ENCODE results near the gene UBQLN1.
"Not testable (repeated sequence)": the region's sequence is repeated elsewhere in the genome, so short reads cannot be mapped to it uniquely, and the experiment has no call there.

The UBQLN1 gene

DNA sequence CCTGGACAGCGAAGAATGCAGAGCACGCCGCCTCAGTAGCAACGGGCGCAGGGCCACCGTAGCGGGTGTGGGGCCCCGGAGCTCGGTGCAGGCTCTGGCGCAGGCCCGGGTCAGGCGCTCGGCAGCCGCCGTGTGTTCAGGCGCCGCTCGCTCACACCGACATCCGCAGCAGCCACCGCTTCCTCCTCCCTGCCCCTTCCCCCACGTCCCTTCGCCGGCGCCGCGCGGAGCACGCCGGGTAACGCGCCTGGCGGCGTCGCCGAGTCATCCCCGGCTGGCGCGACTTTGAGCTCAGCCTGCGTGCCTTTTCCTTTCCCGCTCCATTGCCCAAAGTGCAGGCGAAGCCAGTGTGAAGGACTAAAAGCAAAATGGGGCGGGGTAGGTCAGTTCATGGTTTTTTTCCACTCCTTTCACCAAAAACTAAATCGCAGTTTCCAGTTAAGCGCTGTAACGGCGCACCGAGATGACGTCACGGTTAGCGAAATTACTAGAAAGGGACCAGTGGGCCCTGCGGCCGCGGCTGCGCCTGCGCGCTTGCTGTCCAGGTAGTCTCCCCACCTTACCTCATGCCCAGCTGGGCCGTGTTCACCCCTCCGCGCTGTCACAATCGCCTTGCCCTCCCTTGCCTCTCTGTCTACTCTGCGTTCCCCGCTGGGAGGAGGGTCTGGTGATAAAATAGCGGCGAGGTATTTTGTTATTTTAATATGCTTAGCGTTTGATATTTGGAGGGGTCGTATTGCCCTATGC is at the start of gene UBQLN1:
Gene UBQLN1 (minus strand): TSS at position 191 of the 747 bp plus-strand sequence. CDS start 279 bp downstream, outside the sequence.
- peak; percentile 96 for DNase-seq

DNA sequence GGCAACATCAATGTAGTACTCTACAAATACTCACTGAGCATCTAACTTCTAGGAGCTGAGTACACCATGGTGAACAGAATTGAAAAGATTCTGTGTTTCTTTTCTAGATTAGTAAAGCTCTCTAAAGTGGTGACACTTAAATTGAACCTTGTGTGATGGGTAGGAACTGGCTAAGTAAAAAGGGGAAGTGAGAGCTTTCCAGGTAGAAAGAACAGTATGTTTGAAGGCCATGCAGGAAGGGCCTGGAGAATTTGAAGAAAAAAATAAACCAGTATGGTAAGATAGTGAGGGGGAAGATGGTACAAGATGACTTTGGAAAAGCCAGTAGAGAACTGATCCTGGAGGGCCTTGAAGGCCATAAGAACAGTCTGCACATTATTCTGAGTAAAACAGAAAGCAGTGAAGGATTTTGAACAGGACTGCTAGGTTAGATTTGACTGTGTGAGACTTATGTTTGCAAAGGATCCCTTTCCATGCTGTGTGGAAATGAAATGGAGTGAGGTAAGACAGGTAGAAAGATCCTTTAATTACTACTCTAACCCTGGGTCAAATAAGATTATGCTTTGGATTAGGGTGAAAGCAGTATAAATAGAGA is 46.7 kb upstream of the UBQLN1 start:
- DNase-seq, result no peak

DNA sequence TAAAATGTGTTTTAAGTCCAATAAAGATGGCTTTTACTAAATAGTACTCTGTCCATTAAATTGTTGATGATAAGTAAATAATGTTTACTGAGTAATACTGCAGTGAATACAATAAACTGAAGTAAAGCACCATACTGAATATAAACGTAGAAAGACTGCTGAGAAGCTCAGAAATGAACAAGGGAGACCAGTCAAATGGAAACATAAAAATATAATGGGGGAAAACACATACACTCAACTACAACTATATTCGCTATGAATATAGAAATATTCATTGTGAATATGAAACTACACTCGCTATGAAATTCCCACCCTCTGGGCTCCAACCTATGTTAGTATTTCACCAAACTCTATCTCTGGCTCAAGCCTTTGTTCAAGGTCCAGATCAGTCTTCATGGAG is 41.9 kb upstream of the UBQLN1 start:
- no peak for DNase-seq

GRCh38 chr9:83744206-83744605 is 36.4 kb upstream of the UBQLN1 start:
- no peak for DNase-seq

- no peak for DNase-seq
Measured at GRCh38 chr9:83733739-83734138, 26.0 kb upstream of the UBQLN1 start.

DNA sequence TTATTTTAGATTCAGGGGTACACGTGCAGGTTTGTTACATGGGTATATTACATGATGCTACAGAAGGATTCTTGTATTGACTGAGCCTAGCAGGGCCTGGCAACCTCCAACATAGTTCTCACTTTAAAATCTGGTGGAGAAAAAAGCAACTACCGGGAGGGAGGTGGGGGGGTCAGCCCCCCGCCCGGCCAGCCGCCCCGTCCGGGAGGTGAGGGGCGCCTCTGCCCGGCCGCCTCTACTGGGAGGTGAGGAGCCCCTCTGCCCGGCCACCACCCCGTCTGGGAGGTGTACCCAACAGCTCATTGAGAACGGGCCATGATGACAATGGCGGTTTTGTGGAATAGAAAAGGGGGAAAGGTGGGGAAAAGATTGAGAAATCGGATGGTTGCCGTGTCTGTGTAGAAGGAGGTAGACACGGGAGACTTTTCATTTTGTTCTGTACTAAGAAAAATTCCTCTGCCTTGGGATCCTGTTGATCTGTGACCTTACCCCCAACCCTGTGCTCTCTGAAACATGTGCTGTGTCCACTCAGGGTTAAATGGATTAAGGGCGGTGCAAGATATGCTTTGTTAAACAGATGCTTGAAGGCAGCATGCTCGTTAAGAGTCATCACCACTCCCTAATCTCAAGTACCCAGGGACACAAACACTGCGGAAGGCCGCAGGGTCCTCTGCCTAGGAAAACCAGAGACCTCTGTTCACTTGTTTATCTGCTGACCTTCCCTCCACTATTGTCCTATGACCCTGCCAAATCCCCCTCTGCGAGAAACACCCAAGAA is 21.0 kb upstream of the UBQLN1 start:
- DNase-seq, result not testable (repeated sequence)

DNA sequence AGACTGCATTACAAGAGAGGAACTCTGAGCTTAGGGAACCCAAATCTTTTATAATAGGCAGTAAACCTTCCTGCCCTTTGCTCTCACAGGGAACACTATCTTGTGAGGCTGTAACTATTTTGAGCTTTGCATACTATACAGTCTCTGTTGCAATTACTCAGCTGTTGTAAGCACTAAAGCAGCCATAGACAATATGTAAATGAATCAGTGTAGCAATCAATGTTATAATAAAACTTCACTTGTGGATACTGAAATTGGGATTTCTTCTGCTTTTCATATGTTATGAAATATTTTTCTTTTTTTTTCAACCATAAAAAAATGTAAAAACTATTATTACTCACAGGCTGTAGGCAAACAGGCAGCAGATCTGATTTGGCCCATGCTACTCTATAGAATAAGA is 16.7 kb upstream of the UBQLN1 start:
- no peak for DNase-seq

DNA sequence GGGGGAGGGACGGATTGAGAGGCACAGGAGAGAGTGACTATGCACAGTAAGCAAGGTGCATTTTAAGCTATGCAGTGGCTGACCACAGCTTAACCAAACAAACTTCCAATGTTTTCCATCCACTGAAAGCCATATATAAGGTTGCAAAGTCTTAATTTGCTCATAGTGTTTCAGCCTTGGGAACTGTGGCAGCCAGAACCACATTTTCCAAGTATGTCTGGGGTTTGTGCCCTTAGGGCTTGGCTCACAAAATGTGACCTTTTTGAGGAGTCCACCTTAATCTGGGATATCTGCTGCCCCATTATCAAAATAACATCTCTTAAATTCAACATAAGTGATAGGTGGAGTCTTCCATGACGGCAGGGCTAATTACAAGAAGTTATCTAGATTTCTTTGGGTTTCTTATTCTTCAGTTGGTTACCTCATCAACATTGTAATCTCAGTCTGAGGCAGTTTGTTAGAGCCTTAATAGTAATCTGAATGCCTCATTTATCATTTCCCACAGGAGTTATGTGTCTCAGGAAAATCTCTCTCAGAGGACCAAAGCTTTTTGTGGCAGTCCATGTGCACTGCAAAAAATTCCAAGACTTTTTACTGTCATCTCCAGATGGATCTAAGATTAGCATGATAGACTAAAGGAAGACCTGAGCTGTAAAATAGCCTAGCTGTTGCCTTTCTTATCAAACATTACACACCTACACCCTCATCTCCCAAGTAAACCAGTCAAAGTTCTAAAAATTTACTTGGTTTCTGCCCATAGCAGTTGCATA is 15.2 kb upstream of the UBQLN1 start:
- no peak for DNase-seq

- DNase-seq, result no peak
Measured at GRCh38 chr9:83721509-83721908, 13.8 kb upstream of the UBQLN1 start.

DNA sequence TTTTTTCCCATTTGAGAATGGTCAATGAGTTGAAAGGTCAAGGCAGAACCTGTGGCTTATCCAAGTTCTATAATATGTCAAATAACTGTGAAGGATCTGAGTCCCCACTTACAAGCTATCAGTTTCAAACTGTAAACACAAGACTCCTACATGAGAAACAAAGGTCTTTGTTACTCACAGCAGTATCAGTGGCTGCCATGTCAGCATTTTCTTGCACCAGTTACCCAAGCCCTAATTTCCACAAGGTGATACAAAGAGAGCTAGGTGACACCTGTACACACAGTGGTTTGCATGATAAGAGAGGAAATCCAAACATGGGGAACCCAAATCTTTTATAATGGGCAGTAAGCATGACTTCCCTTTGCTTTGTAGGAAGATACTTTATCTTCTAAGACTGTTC is 8.0 kb upstream of the UBQLN1 start:
- DNase-seq, result no peak

GRCh38 chr9:83715221-83715620 is 7.5 kb upstream of the UBQLN1 start:
- DNase-seq, result no peak

DNA sequence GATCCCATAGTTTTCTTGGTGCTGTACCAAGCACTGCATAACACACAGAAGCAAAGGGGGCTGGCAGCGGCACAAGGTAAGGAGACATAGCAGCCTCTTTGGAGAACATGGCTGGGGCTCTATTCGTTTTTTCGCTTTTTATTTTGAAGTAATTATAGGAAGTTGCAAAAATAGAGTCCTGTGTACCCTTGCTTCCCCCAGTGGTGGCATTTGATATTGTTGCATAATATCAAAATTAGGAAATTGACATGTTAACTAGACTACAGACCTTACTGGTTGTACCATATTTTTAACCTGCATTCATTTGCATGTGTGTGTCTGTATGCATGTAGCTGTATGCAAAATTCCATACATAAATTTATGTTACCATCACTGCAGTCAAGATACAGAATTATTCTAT is 6.6 kb upstream of the UBQLN1 start:
- DNase-seq, result no peak

GRCh38 chr9:83708515-83709158 is 879 bp upstream of the UBQLN1 start:
- no peak for DNase-seq

GRCh38 chr9:83707518-83707767 is 315 bp downstream of the UBQLN1 start:
- no peak for DNase-seq

DNA sequence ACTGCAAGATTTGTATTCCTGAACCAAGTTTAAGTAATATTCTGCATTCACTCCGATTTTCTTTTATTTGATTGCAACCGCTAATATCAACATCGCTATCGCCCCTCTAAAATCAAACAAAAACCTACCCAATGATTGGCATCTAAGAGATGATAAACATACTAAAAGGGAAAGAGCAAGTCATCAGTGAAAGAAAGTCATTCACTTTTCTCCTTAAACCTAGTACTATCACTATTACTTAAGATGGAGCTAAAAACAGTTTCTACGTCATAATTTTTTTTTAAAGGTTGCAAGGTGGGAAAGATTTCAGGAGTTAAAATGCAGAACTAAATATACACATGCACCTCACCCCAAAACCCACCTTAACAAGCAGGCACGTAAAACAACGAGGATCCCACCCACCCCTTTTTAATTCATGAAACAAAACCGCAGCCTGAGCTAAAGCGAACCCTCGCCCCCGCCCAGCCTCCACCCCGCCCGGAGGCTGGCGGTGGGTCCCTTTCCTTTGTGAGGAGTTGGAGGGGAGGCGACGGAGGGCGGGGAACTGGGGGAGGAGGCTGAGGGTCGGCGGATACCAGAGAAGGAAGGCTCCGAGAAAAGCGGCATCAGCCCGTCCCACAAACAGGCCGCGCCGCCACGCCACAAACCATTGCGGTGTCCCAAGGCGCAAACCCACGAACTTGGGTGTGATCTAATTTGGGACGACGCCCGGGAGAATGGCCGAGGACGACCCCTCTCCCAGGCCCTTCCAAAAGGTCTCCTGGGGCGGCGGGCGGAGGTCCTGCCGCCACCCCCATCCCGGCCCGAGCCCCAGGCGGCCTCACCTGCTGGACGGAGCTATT is 861 bp downstream of the UBQLN1 start:
- DNase-seq, result peak; percentile 11

DNA sequence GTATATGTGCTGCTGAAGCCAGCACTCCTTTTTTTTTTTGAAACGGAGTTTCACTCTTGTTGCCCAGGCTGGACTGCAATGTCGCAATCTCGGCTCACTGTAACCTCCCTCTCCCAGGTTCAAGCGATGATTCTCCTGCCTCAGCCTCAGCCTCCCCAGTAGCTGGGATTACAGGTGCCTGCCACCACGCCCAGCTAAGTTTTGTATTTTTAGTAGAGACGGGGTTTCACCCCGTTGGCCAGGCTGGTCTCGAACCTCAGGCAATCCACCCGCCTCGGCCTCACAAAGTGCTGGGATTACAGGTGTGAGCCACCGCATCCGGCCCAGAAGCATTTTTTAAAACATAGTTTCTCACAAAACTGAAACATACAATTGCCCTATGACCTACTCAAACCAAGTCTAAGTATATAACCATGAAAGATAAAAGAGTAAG is 2.5 kb downstream of the UBQLN1 start:
- DNase-seq, result not testable (repeated sequence)

DNA sequence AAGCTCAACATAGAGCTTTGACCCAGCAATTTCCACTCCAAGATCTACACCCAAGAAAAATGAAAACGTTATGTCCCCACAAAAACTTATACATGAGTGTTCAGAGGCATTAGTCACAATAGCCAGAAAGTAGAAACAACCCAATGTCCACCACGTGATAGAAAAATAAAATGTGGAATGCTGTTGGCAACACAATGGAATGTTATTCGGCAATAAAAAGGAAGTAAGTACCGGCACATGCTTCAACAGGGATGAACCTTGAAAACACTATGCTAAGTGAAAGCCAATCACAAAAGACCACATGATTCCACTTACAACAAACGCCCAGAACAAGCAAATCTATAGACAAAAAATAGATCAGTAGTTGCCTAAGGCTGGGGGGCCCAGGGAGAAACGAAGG is 6.0 kb downstream of the UBQLN1 start:
- DNase-seq, result no peak

GRCh38 chr9:83701286-83701685 is 6.5 kb downstream of the UBQLN1 start:
- DNase-seq, result no peak

DNA sequence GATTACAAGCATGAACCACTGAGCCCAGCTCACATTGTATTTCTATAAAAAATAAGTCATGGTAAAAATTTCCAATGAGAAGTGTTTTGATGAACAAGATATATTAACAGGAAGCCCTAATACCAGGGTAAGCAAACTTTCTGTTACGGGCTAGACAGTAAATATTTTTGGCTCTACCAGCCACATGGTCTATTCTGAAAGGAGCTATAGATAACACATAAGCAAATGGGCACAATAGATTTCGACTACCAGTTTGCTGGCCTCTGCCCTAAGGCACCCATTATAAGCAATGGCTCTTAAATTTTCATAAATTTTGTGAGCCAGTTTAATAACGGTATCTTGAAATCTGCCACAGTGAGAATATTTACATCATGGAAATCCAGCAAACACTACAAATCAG is 8.1 kb downstream of the UBQLN1 start:
- DNase-seq, result no peak

DNA sequence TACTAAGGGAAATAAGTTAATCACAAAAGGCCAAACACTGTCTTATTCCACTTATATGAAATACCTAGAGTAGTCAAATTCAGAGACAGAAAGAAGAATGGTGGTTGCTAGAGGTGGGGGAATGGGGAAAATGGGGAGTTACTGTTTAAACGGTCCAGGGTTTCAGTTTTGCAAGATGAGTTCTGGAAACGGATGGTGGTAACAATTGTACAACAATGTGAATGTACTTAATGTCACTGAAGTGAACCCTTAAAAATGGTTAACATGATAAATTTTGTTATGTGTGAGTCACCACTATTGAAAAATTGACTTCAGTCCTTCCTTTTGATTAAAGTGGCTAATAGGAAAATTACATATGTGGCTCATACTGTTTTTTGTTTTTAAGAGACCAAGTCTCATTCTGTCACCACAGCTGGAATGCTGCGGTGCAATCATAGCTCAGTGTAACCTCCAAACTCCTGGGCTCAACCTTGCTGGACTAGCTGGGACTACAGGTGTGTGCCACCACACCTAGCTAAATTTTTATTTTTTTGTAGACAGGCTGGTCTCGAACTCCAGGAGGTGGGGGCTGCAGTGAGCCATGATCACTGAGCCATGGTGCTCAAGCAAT is 8.7 kb downstream of the UBQLN1 start:
- DNase-seq, result no peak

GRCh38 chr9:83691492-83691891 is 16.3 kb downstream of the UBQLN1 start:
- DNase-seq, result no peak

- no peak for DNase-seq
Measured at GRCh38 chr9:83688921-83689320, 18.8 kb downstream of the UBQLN1 start.

All from NCI-H1092 treated with DMSO at 0.1 percent for 48 hours (cell line).